Measurements from ENCODE around the gene IGSF6. TPM values are rescaled to one million over a fixed set of nuclear protein-coding genes. Genes with fewer than 3 reads are reported as not detected.
"Not testable (repeated sequence)": the region's sequence is repeated elsewhere in the genome, so short reads cannot be mapped to it uniquely, and the experiment has no call there.

Gene IGSF6
- total and polyA plus RNA-seq, 2 experiments from 2014 or later, result 0.14 TPM; not detected in 1

GRCh38 chr16:21638573-21638975, 13.8 kb downstream of the IGSF6 start:
- Histone ChIP-seq H3K4me2 (ENCODE audit: unreplicated experiment) (peak overlapping the region; percentile 79), H3K27ac (peak overlapping the region; percentile 83)
- DNase-seq, result peak; percentile 92

DNA sequence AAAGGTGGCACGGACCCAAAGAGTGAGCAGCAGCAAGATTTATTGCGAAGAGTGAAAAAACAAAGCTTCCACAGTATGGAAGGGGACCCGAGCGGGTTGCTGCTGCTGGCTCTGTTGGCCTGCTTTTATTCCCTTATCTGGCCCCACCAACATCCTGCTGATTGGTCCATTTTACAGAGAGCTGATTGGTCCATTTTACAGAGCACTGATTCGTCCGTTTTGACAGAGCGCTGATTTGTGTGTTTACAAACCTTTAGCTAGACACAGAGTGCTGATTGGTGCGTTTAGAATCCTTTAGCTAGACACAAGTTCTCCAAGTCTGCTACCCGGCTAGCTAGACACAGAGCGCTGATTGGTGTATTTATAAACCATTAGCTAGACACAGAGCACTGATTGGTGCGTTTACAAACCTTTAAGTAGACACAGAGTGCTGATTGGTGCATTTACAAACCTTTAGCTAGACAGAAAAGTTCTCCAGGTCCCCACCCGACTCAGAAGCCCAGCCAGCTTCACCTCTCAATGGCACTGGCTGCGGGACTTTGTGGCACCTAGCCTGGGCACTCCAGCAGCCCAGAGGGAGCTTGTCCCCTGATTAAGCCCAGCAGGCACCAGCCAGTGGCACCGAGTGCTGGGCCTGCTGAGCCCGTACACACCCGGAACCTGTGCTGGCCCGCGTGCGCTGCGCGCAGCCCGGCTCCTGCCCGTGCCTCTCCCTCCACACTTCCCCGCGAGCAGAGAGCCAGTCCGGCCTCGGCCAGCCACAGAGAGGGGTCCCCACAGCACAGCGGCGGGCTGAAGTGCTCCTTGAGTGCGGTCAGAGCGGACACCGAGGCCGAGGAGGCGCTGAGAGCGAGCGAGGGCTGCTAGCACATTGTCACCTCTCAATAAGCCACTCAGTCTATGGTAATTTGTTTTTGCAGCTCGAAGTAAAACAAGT, 15.1 kb downstream of the IGSF6 start:
- peaks cover 49% of the 10 kb centered on the region for H3K4me1 ChIP-seq (ENCODE audit: insufficient read depth)
- DNase-seq, result no peak
- 94 to 95% methylated on average over 37 of the region's 37 CpGs for WGBS, 2 experiments (ENCODE audit: low coverage in 1 of 2, low lambda C conversion rate in 2 of 2, missing lambda C conversion rate in 2 of 2)
- 0 out of 2 replicates have a peak overlapping the region, but pooled peaks have one; percentile 66 for H3K9ac ChIP-seq
- H3K27ac ChIP-seq, result peak overlapping the region; percentile 83
- H3K27me3 ChIP-seq (replicated peaks; ENCODE audit: insufficient read depth), result no peaks in the 10 kb centered on the region
- no peaks in the 10 kb centered on the region for H3K36me3 ChIP-seq (ENCODE audit: low read depth)
- peaks cover 40% of the 10 kb centered on the region for H3F3A ChIP-seq (ENCODE audit: insufficient read depth)
- H3K9me3 ChIP-seq (ENCODE audit: low read depth), result no peaks in the 10 kb centered on the region
- no peak overlapping the region for H3K4me2 ChIP-seq (ENCODE audit: unreplicated experiment)
- no peak for TF ChIP-seq EZH2 (IDR thresholded peaks at IDR 0.05; ENCODE audit: insufficient read depth, poor library complexity, severe bottlenecking)
- TF ChIP-seq EZH2phosphoT487 (IDR thresholded peaks at IDR 0.05; ENCODE audit: insufficient read depth, low read depth), result no peak
- peaks cover 91% of the 10 kb centered on the region for H3K79me2 ChIP-seq (ENCODE audit: insufficient read depth)
- no peaks in the 10 kb centered on the region for H4K20me1 ChIP-seq (ENCODE audit: insufficient read depth)
- H2AFZ ChIP-seq, result no peak overlapping the region
- no peaks in the 10 kb centered on the region for H3K9me2 ChIP-seq (ENCODE audit: insufficient read depth)
- no peak overlapping the region for H3K4me3 ChIP-seq
- in situ Hi-C loops (cut with MboI), result loop anchor here (5.0 kb wide), 1 partner anchor 50 kb away; no protein-coding TSS in a partner anchor

More at GRCh38 chr16:21638573-21638975, 13.8 kb downstream of the IGSF6 start:
- Histone ChIP-seq H3K27me3 (replicated peaks; ENCODE audit: insufficient read depth) (no peaks in the 10 kb centered on the region), H3K9ac (peak overlapping the region; percentile 66), H3F3A (ENCODE audit: insufficient read depth) (peaks cover 51% of the 10 kb centered on the region), H4K20me1 (ENCODE audit: insufficient read depth) (no peaks in the 10 kb centered on the region), H3K4me1 (ENCODE audit: insufficient read depth) (peaks cover 58% of the 10 kb centered on the region), H2AFZ (no peak overlapping the region), H3K36me3 (ENCODE audit: low read depth) (no peaks in the 10 kb centered on the region), H3K4me3 (peak overlapping the region; percentile 57), H3K9me3 (ENCODE audit: low read depth) (no peaks in the 10 kb centered on the region), H3K79me2 (ENCODE audit: insufficient read depth) (peaks cover 91% of the 10 kb centered on the region), H3K9me2 (ENCODE audit: insufficient read depth) (no peaks in the 10 kb centered on the region)
- TF ChIP-seq EZH2phosphoT487 (IDR thresholded peaks at IDR 0.05; ENCODE audit: insufficient read depth, low read depth) (no peak), EZH2 (IDR thresholded peaks at IDR 0.05; ENCODE audit: insufficient read depth, poor library complexity, severe bottlenecking) (no peak)
- 18 to 22% methylated on average over 4 of the region's 4 CpGs for WGBS, 2 experiments (ENCODE audit: low coverage in 1 of 2, low lambda C conversion rate in 2 of 2, missing lambda C conversion rate in 2 of 2)
- in situ Hi-C loops (cut with MboI), result loop anchor here (5.0 kb wide), 1 partner anchor 51 kb away; no protein-coding TSS in a partner anchor

DNA sequence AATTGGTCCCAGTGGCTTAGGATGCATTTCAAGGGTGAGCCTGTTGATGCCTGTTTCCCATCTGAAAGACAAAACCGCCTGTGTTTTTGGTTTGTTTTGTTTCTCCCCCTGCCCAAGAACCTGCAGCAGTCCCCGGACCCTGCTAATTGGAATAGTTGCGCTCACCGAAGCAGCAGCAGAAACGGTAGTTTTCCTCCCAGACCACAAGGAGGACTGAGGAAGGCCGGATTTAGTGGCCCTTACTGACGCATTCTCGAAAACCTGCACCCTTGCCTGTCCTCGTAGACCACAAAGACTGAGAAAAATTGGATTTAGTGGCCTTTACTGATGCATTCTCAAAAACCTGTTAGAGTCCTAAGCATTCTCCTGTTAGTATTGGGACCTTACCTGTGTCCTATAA, 16.7 kb downstream of the IGSF6 start:
- not testable (repeated sequence) for H3K27ac ChIP-seq; H3K4me3 ChIP-seq; DNase-seq; H2AFZ ChIP-seq; H3K27me3 ChIP-seq (replicated peaks; ENCODE audit: insufficient read depth); H3K36me3 ChIP-seq (ENCODE audit: low read depth); H3K9ac ChIP-seq; H3K9me2 ChIP-seq (ENCODE audit: insufficient read depth); H3K9me3 ChIP-seq (ENCODE audit: low read depth); H4K20me1 ChIP-seq (ENCODE audit: insufficient read depth); H3K4me2 ChIP-seq (ENCODE audit: unreplicated experiment)
- Histone ChIP-seq H3F3A (ENCODE audit: insufficient read depth) (peaks cover 27% of the 10 kb centered on the region), H3K79me2 (ENCODE audit: insufficient read depth) (peaks cover 91% of the 10 kb centered on the region), H3K4me1 (ENCODE audit: insufficient read depth) (peaks cover 35% of the 10 kb centered on the region)
- WGBS, 2 experiments (ENCODE audit: low coverage in 1 of 2, low lambda C conversion rate in 2 of 2, missing lambda C conversion rate in 2 of 2), result 94 to 98% methylated on average over 9 of the region's 9 CpGs
- in situ Hi-C loops (cut with MboI), result loop anchor here (5.0 kb wide), 1 partner anchor 48 kb away; no protein-coding TSS in a partner anchor

GRCh38 chr16:21634216-21634615, 18.2 kb downstream of the IGSF6 start:
- TF ChIP-seq EZH2 (IDR thresholded peaks at IDR 0.05; ENCODE audit: insufficient read depth, poor library complexity, severe bottlenecking) (no peak), EZH2phosphoT487 (IDR thresholded peaks at IDR 0.05; ENCODE audit: insufficient read depth, low read depth) (no peak)
- in situ Hi-C loops (cut with MboI), result no loop called here
- no peak for DNase-seq

DNA sequence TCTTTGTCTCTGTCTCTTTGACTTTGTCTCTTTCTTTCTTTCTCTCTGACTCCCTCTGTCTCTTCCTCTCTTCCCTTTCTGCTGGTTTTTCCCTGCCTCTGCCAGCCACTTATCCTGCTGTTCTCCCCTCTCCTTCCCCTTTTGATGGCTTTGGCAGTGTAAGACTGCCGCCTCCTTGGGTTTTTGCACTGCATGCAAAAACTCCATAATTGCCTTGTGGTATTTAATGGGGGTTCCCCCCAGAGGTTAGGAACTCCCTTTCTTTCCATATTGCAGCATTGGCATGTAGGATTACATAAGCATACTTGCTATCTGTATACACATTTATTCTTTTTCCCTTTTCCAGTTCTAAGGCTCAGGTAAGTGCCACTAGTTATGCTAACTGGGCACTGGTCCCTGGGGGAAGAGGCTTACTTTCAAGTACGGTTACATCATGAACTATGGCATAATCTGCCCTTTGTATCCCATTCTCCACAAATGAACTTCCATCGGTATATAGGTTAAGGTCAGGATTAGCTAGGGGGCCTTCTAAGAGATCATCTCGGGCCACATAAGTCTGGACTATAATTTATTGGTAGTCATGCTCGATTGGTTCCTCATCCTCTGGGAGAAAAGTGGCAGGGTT, 20.3 kb downstream of the IGSF6 start:
- H3K27me3 ChIP-seq (replicated peaks; ENCODE audit: insufficient read depth); H3K27ac ChIP-seq; H2AFZ ChIP-seq; H3K9me3 ChIP-seq (ENCODE audit: low read depth); in situ Hi-C loops (cut with MboI); H3K4me3 ChIP-seq; H4K20me1 ChIP-seq (ENCODE audit: insufficient read depth); DNase-seq; H3K9ac ChIP-seq; H3K36me3 ChIP-seq (ENCODE audit: low read depth); H3K4me2 ChIP-seq (ENCODE audit: unreplicated experiment); H3K9me2 ChIP-seq (ENCODE audit: insufficient read depth): not testable (repeated sequence)
- peaks cover 92% of the 10 kb centered on the region for H3K79me2 ChIP-seq (ENCODE audit: insufficient read depth)
- H3K4me1 ChIP-seq (ENCODE audit: insufficient read depth), result peaks cover 34% of the 10 kb centered on the region
- peaks cover 19% of the 10 kb centered on the region for H3F3A ChIP-seq (ENCODE audit: insufficient read depth)
- WGBS, 2 experiments (ENCODE audit: low coverage in 1 of 2, low lambda C conversion rate in 2 of 2, missing lambda C conversion rate in 2 of 2), result 96 to 97% methylated on average over 5 of the region's 5 CpGs

More at GRCh38 chr16:21634216-21634615, 18.2 kb downstream of the IGSF6 start:
- 88 to 89% methylated on average over 5 of the region's 5 CpGs for WGBS, 2 experiments (ENCODE audit: low coverage in 1 of 2, low lambda C conversion rate in 2 of 2, missing lambda C conversion rate in 2 of 2)
- Histone ChIP-seq H3K9me3 (ENCODE audit: low read depth) (no peaks in the 10 kb centered on the region), H3K4me2 (ENCODE audit: unreplicated experiment) (no peak overlapping the region), H2AFZ (no peak overlapping the region), H3K9me2 (ENCODE audit: insufficient read depth) (no peaks in the 10 kb centered on the region), H3K27ac (no peak overlapping the region; the same call in 1 of the 2 replicates), H3K4me3 (no peak overlapping the region), H3K4me1 (ENCODE audit: insufficient read depth) (peaks cover 27% of the 10 kb centered on the region), H3K36me3 (ENCODE audit: low read depth) (peaks cover 6% of the 10 kb centered on the region; the same call in 1 of the 2 replicates), H3K79me2 (ENCODE audit: insufficient read depth) (peaks cover 92% of the 10 kb centered on the region), H4K20me1 (ENCODE audit: insufficient read depth) (no peaks in the 10 kb centered on the region), H3K27me3 (replicated peaks; ENCODE audit: insufficient read depth) (no peaks in the 10 kb centered on the region), H3F3A (ENCODE audit: insufficient read depth) (peaks cover 25% of the 10 kb centered on the region), H3K9ac (no peak overlapping the region)

GRCh38 chr16:21631376-21631775, 21.0 kb downstream of the IGSF6 start:
- H3K9ac ChIP-seq; in situ Hi-C loops (cut with MboI); H3K36me3 ChIP-seq (ENCODE audit: low read depth); H2AFZ ChIP-seq; H3K9me2 ChIP-seq (ENCODE audit: insufficient read depth); H3K9me3 ChIP-seq (ENCODE audit: low read depth); H3K27ac ChIP-seq; DNase-seq; H3K4me3 ChIP-seq; H4K20me1 ChIP-seq (ENCODE audit: insufficient read depth); H3K27me3 ChIP-seq (replicated peaks; ENCODE audit: insufficient read depth); H3K4me2 ChIP-seq (ENCODE audit: unreplicated experiment): not testable (repeated sequence)
- WGBS, 2 experiments (ENCODE audit: low coverage in 1 of 2, low lambda C conversion rate in 2 of 2, missing lambda C conversion rate in 2 of 2), result 98% methylated on average over 8 of the region's 8 CpGs
- H3F3A ChIP-seq (ENCODE audit: insufficient read depth), result peaks cover 24% of the 10 kb centered on the region
- H3K4me1 ChIP-seq (ENCODE audit: insufficient read depth), result peaks cover 40% of the 10 kb centered on the region
- H3K79me2 ChIP-seq (ENCODE audit: insufficient read depth), result peaks cover 85% of the 10 kb centered on the region
